Retinal pigment epithelial cell (primary cell): ENCODE results near the gene CALB2.

Experiments
- DNase-seq: peaks from one replicate; pipeline ENCODE4 v3.0.0-alpha.2; 2010; ENCODE audit warnings: low read depth
- H3K4me3 ChIP-seq: 2 replicates; pipeline ENCODE4 v1.5.1; 2011; ENCODE audit warnings: mild to moderate bottlenecking, low read length, control low read depth, moderate library complexity
- CTCF ChIP-seq: conservative IDR thresholded peaks from 2 replicates; pipeline ENCODE4 v1.5.1; 2011; ENCODE audit warnings: low read depth, low read length, control low read depth, inconsistent platforms

Gene CALB2

GRCh38 chr16:71345031-71345430 is 13.5 kb upstream of the CALB2 start:
- H3K4me3 ChIP-seq = no peak overlapping the region
- DNase-seq = no peak
- no peak for TF ChIP-seq CTCF

- H3K4me3 ChIP-seq = no peak overlapping the region
- DNase-seq = no peak
- no peak for TF ChIP-seq CTCF
Observed at GRCh38 chr16:71347146-71347545, 11.4 kb upstream of the CALB2 start.

- TF ChIP-seq CTCF = no peak
- no peak for DNase-seq
Observed at GRCh38 chr16:71348262-71349085, 10.0 kb upstream of the CALB2 start.

GRCh38 chr16:71350821-71351557 is 7.5 kb upstream of the CALB2 start:
- no peak for TF ChIP-seq CTCF
- H3K4me3 ChIP-seq = no peak overlapping the region
- DNase-seq = no peak

More at GRCh38 chr16:71348262-71349085, 10.0 kb upstream of the CALB2 start:
- no peak overlapping the region for H3K4me3 ChIP-seq

- TF ChIP-seq CTCF = no peak
- no peak for DNase-seq
- no peak overlapping the region for H3K4me3 ChIP-seq
Observed at GRCh38 chr16:71351558-71351901, 7.0 kb upstream of the CALB2 start.

GRCh38 chr16:71352466-71352865 is 6.1 kb upstream of the CALB2 start:
- no peak for TF ChIP-seq CTCF
- no peak overlapping the region for H3K4me3 ChIP-seq
- no peak for DNase-seq

- no peak for TF ChIP-seq CTCF
- no peak overlapping the region for H3K4me3 ChIP-seq
- DNase-seq = no peak
Observed at GRCh38 chr16:71352963-71353460, 5.5 kb upstream of the CALB2 start.
